Activated CD8-positive, alpha-beta memory T cell treated with anti-CD3 and anti-CD28 coated beads, Interleukin-2, amount 50 U/mL, for 1 hour (primary cell): Measurements from ENCODE around the gene AUNIP.

Experiments
- DNase-seq: peaks from one replicate; pipeline ENCODE4 v3.0.0-alpha.2; 2020; ENCODE audit errors: extremely low read depth

AUNIP gene

DNA sequence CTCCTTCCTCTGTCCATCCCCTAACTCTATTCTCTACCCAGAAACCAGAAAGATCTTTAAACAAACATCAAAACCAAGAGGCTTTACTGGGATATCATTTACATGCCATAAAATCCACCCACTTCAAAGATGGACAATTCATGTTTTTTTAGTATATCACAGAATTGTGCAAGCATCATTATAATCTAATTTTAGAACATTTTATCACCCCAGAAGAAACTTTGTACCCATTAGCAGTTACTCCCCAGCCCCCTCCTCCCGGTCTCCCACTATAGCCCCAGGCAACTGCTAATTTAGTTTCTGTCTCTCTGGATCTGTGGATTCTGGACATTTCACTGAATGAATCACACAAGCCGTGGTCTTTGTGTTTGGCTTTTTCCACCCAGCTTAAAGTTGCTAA lies 64.0 kb downstream of the AUNIP start:
- DNase-seq, result no peak

GRCh38 chr1:25794325-25794724 lies 64.9 kb downstream of the AUNIP start:
- DNase-seq, result no peak

GRCh38 chr1:25793585-25794170 lies 65.6 kb downstream of the AUNIP start:
- DNase-seq, result no peak

GRCh38 chr1:25792115-25792514 lies 67.1 kb downstream of the AUNIP start:
- DNase-seq, result no peak

DNA sequence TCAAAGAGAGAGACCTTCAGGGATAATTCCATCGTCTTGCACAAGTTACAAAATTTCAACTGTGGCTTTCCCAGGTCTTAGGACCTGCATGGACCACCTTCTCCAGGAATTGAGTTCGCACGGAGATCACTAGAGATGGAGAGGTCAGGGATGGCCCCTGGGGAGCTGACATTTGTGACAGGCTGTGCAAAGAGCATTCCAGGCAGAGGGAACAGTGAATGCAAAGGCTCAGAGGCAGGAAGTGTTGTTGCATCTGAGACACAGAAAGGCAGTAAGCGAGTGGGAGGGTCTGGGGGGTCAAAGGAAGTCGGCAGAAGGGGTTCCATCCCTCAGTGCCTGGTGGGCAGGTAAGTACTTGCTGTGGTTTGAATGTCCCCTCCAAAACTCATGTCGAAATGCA lies 68.8 kb downstream of the AUNIP start:
- no peak for DNase-seq

DNA sequence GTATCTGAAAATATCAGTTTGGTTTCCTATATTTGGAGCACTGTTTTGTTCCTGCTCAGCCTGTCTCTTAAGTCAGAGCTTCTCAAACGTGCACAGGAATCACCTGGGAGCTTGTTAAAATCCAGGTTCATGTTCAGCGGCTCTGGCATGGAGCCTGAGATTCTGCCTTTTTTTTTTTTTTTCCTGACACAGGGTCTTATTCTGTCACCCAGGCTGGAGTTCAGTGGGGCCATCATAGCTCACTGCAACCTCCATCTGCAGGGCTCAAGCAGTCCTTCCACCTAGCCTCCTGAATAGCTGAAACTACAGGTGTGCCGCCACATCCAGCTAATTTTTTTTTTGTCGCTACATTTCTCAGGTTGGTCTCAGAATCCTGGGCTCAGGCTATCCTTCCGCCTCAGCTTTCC lies 71.5 kb downstream of the AUNIP start:
- no peak for DNase-seq

GRCh38 chr1:25786887-25787759 lies 72.1 kb downstream of the AUNIP start:
- DNase-seq, result no peak

- DNase-seq, result no peak
Observed at GRCh38 chr1:25785333-25786067, 73.8 kb downstream of the AUNIP start.

- no peak for DNase-seq
Observed at GRCh38 chr1:25784575-25785051, 74.6 kb downstream of the AUNIP start.
